ENCODE measurements around the gene ZIC5. TPM values are rescaled to one million over a fixed set of nuclear protein-coding genes. Genes with fewer than 3 reads are reported as not detected.

Gene ZIC5
- total and polyA plus RNA-seq, 2 of the 13 experiments (the other 11 are each of a cell fraction or from before 2014, with no cell fraction given) = 0.02 to 0.07 TPM

DNA sequence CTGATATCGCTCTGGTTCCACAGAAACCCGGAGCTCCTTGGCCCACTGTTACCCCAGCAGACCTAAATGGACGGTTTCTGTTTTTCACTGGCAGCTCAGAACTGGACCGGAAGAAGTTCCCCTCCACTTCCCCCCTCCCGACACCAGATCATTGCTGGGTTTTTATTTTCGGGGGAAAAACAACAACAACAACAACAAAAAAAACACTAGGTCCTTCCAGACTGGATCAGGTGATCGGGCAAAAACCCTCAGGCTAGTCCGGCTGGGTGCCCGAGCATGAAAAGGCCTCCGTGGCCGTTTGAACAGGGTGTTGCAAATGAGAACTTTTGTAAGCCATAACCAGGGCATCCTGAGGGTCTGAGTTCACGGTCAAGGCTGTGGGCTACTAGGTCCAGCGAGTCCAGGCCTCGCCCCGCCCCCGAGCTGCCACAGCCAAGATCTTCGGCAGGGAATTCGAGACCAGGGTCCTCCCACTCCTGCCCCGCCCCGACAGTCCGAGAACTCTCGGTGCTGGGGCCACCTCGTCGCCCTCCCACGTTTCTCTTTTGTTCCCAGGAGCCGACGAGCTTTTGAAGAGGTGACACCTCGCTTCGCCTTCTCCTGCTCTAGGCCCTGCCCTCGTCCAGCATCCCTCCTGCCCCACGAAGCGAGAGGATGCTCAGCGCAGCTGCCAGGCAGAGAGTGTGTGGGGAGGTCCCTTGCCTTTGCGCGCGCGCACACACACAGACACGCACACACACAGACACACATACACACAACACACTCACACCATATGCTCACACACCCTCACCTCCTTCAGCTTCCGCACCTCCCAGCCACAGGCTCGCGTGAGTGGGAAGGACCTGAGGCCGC, 18.8 kb upstream of the ZIC5 start:
- no peak for FAIRE-seq
- H3K36me3 ChIP-seq (replicated peaks in 1 of 2; ENCODE audit: control insufficient read depth in 1 of 2, insufficient read depth in 2 of 2, low read length in 2 of 2) = no peaks in the 10 kb centered on the region
- CTCF ChIA-PET (ENCODE audit: low intra/inter-chr PET ratio, low total read pairs) = no interaction called here
- peak; percentile 66 for ATAC-seq
- H3K27ac ChIP-seq (ENCODE audit: extremely low read length, insufficient read depth, low read length) = no peak overlapping the region
- 42% methylated on average over 31 of the region's 42 CpGs for WGBS (ENCODE audit: low lambda C conversion rate)
- no peaks in the 10 kb centered on the region for H3K79me2 ChIP-seq (ENCODE audit: insufficient read depth, low read length)
- in situ Hi-C loops (cut with HindIII; ENCODE audit: extremely low pct_ligation_motif_present, low pct_unique_long_range_greater_than_20kb) = no loop called here
- H3K4me3 ChIP-seq (replicated peaks in 1 of 3; ENCODE audit: insufficient read depth in 1 of 3, low read depth in 2 of 3, low read length in 3 of 3) = peak overlapping the region; percentile 17 to 39 (median 20); a peak in 4 of 6 replicates
- BruUV-seq (replicated peaks) = no TSS peak
- H3K27me3 ChIP-seq (ENCODE audit: control insufficient read depth in 1 of 2, insufficient read depth in 2 of 2, low read length in 2 of 2) = peaks cover 4 to 40% of the 10 kb centered on the region in 2 experiments; a peak in 4 of 5 replicates
- intact Hi-C loops (cut with micrococcal nuclease; ENCODE audit: unreplicated experiment) = no loop called here
- H2AFZ ChIP-seq (ENCODE audit: low read length) = no peak overlapping the region
- peak overlapping the region; percentile 57 for H3K4me2 ChIP-seq (ENCODE audit: low read depth, low read length)
- no peaks in the 10 kb centered on the region for H4K20me1 ChIP-seq (ENCODE audit: insufficient read depth, low read length)
- peaks cover 17% of the 10 kb centered on the region for H3K4me1 ChIP-seq (ENCODE audit: insufficient read depth, low read length)
- H3K9ac ChIP-seq (ENCODE audit: insufficient read depth, low read depth, low read length) = no peak overlapping the region
- POLR2A ChIA-PET = no interaction called here
- DNase-seq (ENCODE audit: low spot score) = no peak
- H3K9me3 ChIP-seq (ENCODE audit: low read length) = no peaks in the 10 kb centered on the region
- TF ChIP-seq BCL6 (CRISPR knock-in tag; IDR thresholded peaks at IDR 0.05) = peak; percentile 70
- TF ChIP-seq DNMT1 (CRISPR knock-in tag; IDR thresholded peaks at IDR 0.05) = 0 out of 2 replicates have a peak, but pooled peaks have one; percentile 7
- no peak for TF ChIP-seq CC2D1A (CRISPR knock-in tag; IDR thresholded peaks at IDR 0.05)
- no peak for TF ChIP-seq ZBTB8A (CRISPR knock-in tag; IDR thresholded peaks at IDR 0.05; ENCODE audit: borderline replicate concordance, low read depth)
- TF ChIP-seq, protein P1, sequence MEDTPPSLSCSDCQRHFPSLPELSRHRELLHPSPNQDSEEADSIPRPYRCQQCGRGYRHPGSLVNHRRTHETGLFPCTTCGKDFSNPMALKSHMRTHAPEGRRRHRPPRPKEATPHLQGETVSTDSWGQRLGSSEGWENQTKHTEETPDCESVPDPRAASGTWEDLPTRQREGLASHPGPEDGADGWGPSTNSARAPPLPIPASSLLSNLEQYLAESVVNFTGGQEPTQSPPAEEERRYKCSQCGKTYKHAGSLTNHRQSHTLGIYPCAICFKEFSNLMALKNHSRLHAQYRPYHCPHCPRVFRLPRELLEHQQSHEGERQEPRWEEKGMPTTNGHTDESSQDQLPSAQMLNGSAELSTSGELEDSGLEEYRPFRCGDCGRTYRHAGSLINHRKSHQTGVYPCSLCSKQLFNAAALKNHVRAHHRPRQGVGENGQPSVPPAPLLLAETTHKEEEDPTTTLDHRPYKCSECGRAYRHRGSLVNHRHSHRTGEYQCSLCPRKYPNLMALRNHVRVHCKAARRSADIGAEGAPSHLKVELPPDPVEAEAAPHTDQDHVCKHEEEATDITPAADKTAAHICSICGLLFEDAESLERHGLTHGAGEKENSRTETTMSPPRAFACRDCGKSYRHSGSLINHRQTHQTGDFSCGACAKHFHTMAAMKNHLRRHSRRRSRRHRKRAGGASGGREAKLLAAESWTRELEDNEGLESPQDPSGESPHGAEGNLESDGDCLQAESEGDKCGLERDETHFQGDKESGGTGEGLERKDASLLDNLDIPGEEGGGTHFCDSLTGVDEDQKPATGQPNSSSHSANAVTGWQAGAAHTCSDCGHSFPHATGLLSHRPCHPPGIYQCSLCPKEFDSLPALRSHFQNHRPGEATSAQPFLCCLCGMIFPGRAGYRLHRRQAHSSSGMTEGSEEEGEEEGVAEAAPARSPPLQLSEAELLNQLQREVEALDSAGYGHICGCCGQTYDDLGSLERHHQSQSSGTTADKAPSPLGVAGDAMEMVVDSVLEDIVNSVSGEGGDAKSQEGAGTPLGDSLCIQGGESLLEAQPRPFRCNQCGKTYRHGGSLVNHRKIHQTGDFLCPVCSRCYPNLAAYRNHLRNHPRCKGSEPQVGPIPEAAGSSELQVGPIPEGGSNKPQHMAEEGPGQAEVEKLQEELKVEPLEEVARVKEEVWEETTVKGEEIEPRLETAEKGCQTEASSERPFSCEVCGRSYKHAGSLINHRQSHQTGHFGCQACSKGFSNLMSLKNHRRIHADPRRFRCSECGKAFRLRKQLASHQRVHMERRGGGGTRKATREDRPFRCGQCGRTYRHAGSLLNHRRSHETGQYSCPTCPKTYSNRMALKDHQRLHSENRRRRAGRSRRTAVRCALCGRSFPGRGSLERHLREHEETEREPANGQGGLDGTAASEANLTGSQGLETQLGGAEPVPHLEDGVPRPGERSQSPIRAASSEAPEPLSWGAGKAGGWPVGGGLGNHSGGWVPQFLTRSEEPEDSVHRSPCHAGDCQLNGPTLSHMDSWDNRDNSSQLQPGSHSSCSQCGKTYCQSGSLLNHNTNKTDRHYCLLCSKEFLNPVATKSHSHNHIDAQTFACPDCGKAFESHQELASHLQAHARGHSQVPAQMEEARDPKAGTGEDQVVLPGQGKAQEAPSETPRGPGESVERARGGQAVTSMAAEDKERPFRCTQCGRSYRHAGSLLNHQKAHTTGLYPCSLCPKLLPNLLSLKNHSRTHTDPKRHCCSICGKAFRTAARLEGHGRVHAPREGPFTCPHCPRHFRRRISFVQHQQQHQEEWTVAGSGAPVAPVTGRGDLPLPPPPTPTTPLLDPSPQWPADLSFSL (CRISPR knock-in tag; IDR thresholded peaks at IDR 0.05) = peak; percentile 61; the same call in 1 of the 2 replicates
- TF ChIP-seq, protein P2, sequence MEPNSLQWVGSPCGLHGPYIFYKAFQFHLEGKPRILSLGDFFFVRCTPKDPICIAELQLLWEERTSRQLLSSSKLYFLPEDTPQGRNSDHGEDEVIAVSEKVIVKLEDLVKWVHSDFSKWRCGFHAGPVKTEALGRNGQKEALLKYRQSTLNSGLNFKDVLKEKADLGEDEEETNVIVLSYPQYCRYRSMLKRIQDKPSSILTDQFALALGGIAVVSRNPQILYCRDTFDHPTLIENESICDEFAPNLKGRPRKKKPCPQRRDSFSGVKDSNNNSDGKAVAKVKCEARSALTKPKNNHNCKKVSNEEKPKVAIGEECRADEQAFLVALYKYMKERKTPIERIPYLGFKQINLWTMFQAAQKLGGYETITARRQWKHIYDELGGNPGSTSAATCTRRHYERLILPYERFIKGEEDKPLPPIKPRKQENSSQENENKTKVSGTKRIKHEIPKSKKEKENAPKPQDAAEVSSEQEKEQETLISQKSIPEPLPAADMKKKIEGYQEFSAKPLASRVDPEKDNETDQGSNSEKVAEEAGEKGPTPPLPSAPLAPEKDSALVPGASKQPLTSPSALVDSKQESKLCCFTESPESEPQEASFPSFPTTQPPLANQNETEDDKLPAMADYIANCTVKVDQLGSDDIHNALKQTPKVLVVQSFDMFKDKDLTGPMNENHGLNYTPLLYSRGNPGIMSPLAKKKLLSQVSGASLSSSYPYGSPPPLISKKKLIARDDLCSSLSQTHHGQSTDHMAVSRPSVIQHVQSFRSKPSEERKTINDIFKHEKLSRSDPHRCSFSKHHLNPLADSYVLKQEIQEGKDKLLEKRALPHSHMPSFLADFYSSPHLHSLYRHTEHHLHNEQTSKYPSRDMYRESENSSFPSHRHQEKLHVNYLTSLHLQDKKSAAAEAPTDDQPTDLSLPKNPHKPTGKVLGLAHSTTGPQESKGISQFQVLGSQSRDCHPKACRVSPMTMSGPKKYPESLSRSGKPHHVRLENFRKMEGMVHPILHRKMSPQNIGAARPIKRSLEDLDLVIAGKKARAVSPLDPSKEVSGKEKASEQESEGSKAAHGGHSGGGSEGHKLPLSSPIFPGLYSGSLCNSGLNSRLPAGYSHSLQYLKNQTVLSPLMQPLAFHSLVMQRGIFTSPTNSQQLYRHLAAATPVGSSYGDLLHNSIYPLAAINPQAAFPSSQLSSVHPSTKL (CRISPR knock-in tag; IDR thresholded peaks at IDR 0.05) = 0 out of 2 replicates have a peak, but pooled peaks have one; percentile 17
- no peak for TF ChIP-seq RNF2 (conservative IDR thresholded peaks at IDR 0.05; ENCODE audit: low read depth)
- TF ChIP-seq, protein P3, sequence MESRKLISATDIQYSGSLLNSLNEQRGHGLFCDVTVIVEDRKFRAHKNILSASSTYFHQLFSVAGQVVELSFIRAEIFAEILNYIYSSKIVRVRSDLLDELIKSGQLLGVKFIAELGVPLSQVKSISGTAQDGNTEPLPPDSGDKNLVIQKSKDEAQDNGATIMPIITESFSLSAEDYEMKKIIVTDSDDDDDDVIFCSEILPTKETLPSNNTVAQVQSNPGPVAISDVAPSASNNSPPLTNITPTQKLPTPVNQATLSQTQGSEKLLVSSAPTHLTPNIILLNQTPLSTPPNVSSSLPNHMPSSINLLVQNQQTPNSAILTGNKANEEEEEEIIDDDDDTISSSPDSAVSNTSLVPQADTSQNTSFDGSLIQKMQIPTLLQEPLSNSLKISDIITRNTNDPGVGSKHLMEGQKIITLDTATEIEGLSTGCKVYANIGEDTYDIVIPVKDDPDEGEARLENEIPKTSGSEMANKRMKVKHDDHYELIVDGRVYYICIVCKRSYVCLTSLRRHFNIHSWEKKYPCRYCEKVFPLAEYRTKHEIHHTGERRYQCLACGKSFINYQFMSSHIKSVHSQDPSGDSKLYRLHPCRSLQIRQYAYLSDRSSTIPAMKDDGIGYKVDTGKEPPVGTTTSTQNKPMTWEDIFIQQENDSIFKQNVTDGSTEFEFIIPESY (CRISPR knock-in tag; IDR thresholded peaks at IDR 0.05) = peak; percentile 55; the same call in 1 of the 2 replicates
- TF ChIP-seq CBX5 (CRISPR knock-in tag; IDR thresholded peaks at IDR 0.05; ENCODE audit: borderline replicate concordance) = 0 out of 2 replicates have a peak, but pooled peaks have one; percentile 17
- peak; percentile 73 for TF ChIP-seq RXRA (CRISPR knock-in tag; IDR thresholded peaks at IDR 0.05)
